Gastrocnemius medialis (tissue), 4 donors: ENCODE data around the gene GLIPR1.

Experiments used
- CTCF ChIP-seq, 5 experiments: fragments of 450-650 bp in 3 of 5; fragments of 200-600 bp in 2 of 5; sonication (generic) in 2 of 5; IDR thresholded peaks in 4 of 5; conservative IDR thresholded peaks in 1 of 5; 1 replicate in 4 of 5; 2 replicates in 1 of 5; pipeline ENCODE4 v1.5.1; 2016 to 2019; ENCODE audit warnings: antibody characterized with exemption in 5 of 5, mild to moderate bottlenecking in 3 of 5, moderate library complexity in 3 of 5
- POLR2A ChIP-seq, 2 donors: fragments of 450-650 bp; IDR thresholded peaks; one replicate each; pipeline ENCODE4 v1.6.1; 2017; ENCODE audit warnings: antibody characterized with exemption in 2 of 2, mild to moderate bottlenecking in 2 of 2, moderate library complexity in 2 of 2

- TF ChIP-seq CTCF (IDR thresholded peaks at IDR 0.05 in 4 of 5, conservative IDR thresholded peaks at IDR 0.05 in 1 of 5): no peak
- TF ChIP-seq POLR2A (IDR thresholded peaks at IDR 0.05): no peak
These were observed 3.4 kb upstream of the GLIPR1 start for GRCh38 chr12:75477137-75477536.
